GM18858 (cell line): Measurements from ENCODE around the gene GADL1.

ENCODE experiments used
- ATAC-seq: cut with Tn5 transposase; IDR thresholded peaks from one replicate; pipeline ENCODE4 v1.9.1; 2021; ENCODE audit not compliant: unreplicated experiment

Gene GADL1

GRCh38 chr3:30728143-30728542, 166.3 kb downstream of the GADL1 start:
- no peak for ATAC-seq

- no peak for ATAC-seq
These were observed 169.6 kb downstream of the GADL1 start for GRCh38 chr3:30724863-30725262.

- ATAC-seq = no peak
These were observed 171.2 kb downstream of the GADL1 start for GRCh38 chr3:30723211-30723610.

GRCh38 chr3:30721314-30721634, 173.2 kb downstream of the GADL1 start:
- ATAC-seq = no peak

GRCh38 chr3:30720586-30721313, 173.7 kb downstream of the GADL1 start:
- no peak for ATAC-seq

- no peak for ATAC-seq
These were observed 174.9 kb downstream of the GADL1 start for GRCh38 chr3:30719536-30719935.

GRCh38 chr3:30713885-30714503, 180.5 kb downstream of the GADL1 start:
- ATAC-seq = no peak

GRCh38 chr3:30712991-30713390, 181.5 kb downstream of the GADL1 start:
- ATAC-seq = no peak

- no peak for ATAC-seq
These were observed 182.6 kb downstream of the GADL1 start for GRCh38 chr3:30711867-30712266.

- no peak for ATAC-seq
These were observed 183.3 kb downstream of the GADL1 start for GRCh38 chr3:30711151-30711550.

- ATAC-seq = no peak
These were observed 184.4 kb downstream of the GADL1 start for GRCh38 chr3:30710017-30710416.

- no peak for ATAC-seq
These were observed 186.0 kb downstream of the GADL1 start for GRCh38 chr3:30708472-30708871.

GRCh38 chr3:30707825-30708224, 186.6 kb downstream of the GADL1 start:
- ATAC-seq = no peak

- ATAC-seq = no peak
These were observed 189.2 kb downstream of the GADL1 start for GRCh38 chr3:30704931-30705890.

- no peak for ATAC-seq
These were observed 191.5 kb downstream of the GADL1 start for GRCh38 chr3:30702828-30703397.

- ATAC-seq = no peak
These were observed 192.2 kb downstream of the GADL1 start for GRCh38 chr3:30702038-30702827.

- no peak for ATAC-seq
These were observed 193.6 kb downstream of the GADL1 start for GRCh38 chr3:30700702-30701321.

- ATAC-seq = no peak
These were observed 194.5 kb downstream of the GADL1 start for GRCh38 chr3:30699927-30700326.

- ATAC-seq = no peak
These were observed 195.9 kb downstream of the GADL1 start for GRCh38 chr3:30698549-30698948.

- no peak for ATAC-seq
These were observed 197.6 kb downstream of the GADL1 start for GRCh38 chr3:30696896-30697295.
